AG10803 (cell line): Measurements from ENCODE around the gene SUPT5H.
A peak's percentile ranks its signal among the peaks of the same experiment; 100 is the strongest.

Experiments
- DNase-seq: peaks from one replicate; pipeline ENCODE4 v3.0.0; 2010; ENCODE audit warnings: low read depth
- H3K4me3 ChIP-seq: 2 replicates; pipeline ENCODE4 v1.5.1; 2011; ENCODE audit warnings: mild to moderate bottlenecking, low read length, control low read depth
- CTCF ChIP-seq: conservative IDR thresholded peaks from 2 replicates; pipeline ENCODE4 v1.5.1; 2011; ENCODE audit warnings: mild to moderate bottlenecking, low read length, control low read depth, inconsistent platforms

SUPT5H gene

GRCh38 chr19:39499932-39500331, 54.5 kb downstream of the SUPT5H start:
- DNase-seq, result no peak
- TF ChIP-seq CTCF, result no peak
- H3K4me3 ChIP-seq, result no peak overlapping the region

- no peak for DNase-seq
- H3K4me3 ChIP-seq, result no peak overlapping the region
- no peak for TF ChIP-seq CTCF
Measured at GRCh38 chr19:39500543-39500942, 55.2 kb downstream of the SUPT5H start.

- no peak overlapping the region for H3K4me3 ChIP-seq
- no peak for TF ChIP-seq CTCF
- no peak for DNase-seq
Measured at GRCh38 chr19:39501340-39501739, 56.0 kb downstream of the SUPT5H start.

GRCh38 chr19:39502640-39503417, 57.4 kb downstream of the SUPT5H start:
- peak; percentile 22; the same call in 1 of the 2 replicates for TF ChIP-seq CTCF
- no peak overlapping the region for H3K4me3 ChIP-seq
- DNase-seq, result peak; percentile 73

GRCh38 chr19:39506598-39506943, 61.2 kb downstream of the SUPT5H start:
- no peak for TF ChIP-seq CTCF
- DNase-seq, result no peak
- H3K4me3 ChIP-seq, result peak overlapping the region; percentile 29; the same call in 1 of the 2 replicates

GRCh38 chr19:39506944-39507714, 61.7 kb downstream of the SUPT5H start:
- no peak for TF ChIP-seq CTCF
- peak; percentile 51 for DNase-seq
- H3K4me3 ChIP-seq, result peak overlapping the region; percentile 58
